Sciatic nerve (tissue), 2 donors: ENCODE data around the gene TAF3. TPM values are rescaled to one million over a fixed set of nuclear protein-coding genes. Genes with fewer than 3 reads are reported as not detected.
"Not testable (repeated sequence)": the region's sequence is repeated elsewhere in the genome, so short reads cannot be mapped to it uniquely, and the experiment has no call there.

Experiments
- ATAC-seq: fragments of 200-7000 bp; cut with Tn5 transposase; one replicate; pipeline ENCODE4 v1.9.1; 2020; ENCODE audit warnings: mild to moderate bottlenecking, moderate library complexity
- DNase-seq: peaks from one replicate; pipeline ENCODE4 v3.0.0-alpha.2; 2020; ENCODE audit warnings: low spot score
- intact Hi-C: fragments of 100-400 bp; cut with DNase I; formaldehyde crosslinking; loops from one replicate; pipeline ENCODE4 v1.14.2; 2022
- total RNA-seq: library from RNA; stranded (reverse); fragmentation: NEBNext Ultra II Directional; extraction: Animal tissue kit (Norgen Biotek cat#: 25700); gene quantifications from one replicate; pipeline ENCODE4 v1.2.1, GENCODE V29; 2021
- donor health status: DM: no; HTN: no; CAD: no.
- donor health status: DM: no; HTN: no; CAD: no.

TAF3 gene, protein sequence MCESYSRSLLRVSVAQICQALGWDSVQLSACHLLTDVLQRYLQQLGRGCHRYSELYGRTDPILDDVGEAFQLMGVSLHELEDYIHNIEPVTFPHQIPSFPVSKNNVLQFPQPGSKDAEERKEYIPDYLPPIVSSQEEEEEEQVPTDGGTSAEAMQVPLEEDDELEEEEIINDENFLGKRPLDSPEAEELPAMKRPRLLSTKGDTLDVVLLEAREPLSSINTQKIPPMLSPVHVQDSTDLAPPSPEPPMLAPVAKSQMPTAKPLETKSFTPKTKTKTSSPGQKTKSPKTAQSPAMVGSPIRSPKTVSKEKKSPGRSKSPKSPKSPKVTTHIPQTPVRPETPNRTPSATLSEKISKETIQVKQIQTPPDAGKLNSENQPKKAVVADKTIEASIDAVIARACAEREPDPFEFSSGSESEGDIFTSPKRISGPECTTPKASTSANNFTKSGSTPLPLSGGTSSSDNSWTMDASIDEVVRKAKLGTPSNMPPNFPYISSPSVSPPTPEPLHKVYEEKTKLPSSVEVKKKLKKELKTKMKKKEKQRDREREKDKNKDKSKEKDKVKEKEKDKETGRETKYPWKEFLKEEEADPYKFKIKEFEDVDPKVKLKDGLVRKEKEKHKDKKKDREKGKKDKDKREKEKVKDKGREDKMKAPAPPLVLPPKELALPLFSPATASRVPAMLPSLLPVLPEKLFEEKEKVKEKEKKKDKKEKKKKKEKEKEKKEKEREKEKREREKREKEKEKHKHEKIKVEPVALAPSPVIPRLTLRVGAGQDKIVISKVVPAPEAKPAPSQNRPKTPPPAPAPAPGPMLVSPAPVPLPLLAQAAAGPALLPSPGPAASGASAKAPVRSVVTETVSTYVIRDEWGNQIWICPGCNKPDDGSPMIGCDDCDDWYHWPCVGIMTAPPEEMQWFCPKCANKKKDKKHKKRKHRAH
- 13.7 TPM for total RNA-seq

DNA sequence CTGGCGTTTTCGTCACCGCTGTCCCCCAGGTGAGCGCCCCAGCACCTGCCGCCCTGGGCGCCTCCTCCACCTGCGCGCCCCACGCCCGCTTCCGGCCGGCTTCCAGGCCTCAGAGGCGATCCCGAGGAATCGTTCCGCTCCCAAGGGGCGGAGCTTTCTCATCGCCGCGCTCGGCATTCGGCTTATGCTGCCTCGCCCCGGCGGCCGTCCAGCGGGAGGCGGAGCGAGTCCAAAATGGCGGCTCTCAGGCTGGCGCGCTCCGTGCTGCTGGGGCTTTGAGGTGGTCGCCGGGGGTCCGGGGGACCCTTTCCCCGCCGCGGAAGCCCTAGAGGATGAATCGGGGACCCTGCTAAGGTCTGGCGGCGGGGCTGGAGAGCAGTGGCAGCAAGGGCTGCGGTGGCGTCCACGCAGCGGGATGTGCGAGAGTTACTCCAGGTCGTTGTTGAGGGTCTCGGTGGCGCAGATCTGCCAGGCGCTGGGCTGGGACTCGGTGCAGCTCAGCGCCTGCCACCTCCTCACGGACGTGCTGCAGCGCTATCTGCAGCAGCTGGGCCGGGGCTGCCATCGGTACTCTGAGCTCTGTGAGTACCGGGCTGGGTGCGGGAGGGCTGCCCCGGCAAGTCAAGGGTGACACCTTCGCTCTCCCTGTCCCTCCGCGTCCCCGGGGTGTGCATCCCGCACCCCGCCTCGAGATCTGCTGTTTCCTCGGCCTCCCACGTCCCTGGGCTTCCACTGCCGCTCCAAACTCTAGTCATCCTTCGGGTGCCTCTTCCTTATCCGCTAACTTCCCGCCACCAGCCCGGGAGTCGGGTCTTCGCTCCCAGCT is at the start of gene TAF3:
TSS of gene TAF3 (plus strand) at position 211 of the 826 bp plus-strand sequence. CDS start at position 416, 205 bp downstream.
- DNase-seq (peak; percentile 95), ATAC-seq (peak; percentile 97)
- intact Hi-C loops: no loop called here

DNA sequence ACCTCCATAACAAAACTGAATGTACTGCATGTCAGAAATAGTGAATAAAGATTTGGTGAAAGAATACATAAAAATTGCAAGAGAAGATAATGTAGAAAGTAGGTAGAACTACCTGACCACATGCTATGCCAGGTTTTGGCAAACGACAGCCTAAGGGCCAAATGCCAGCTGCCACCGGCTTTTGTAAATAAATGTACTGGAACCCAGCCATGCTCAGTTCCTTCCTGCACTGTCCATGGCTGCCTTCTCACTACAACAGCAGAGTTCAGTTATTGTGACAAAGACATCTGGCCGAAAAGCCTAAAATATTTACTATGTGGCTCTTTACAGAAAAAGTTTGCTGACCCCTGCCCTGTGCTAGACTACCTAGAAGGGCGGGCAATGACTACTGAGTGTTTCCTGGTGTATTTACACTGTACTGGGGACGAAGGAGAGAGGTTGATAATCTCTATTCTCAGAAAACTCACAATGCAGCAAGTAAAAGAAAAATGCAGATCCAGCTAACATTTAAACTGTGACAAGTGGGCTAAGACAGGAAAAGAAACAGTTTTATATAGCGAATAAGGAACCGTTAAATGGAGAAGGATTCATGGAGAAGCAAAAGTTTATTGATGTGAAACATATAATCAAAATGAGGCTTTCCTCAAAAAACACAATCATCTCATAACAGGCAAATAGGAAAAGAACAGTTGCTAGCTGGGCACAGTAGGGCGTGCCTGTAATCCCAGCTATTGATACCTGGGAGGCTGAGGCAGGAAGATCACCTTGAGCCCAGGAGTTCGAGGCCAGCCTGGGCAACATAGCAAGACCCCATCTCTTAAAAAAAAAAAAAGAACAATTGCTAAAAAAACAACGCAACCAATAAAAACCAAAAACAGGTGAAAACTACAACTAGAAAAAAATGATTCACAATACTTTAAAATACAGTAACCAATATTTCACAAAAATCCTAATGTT is 44.2 kb upstream of the TAF3 start:
- DNase-seq (no peak), ATAC-seq (no peak)
- intact Hi-C loops: no loop called here

DNA sequence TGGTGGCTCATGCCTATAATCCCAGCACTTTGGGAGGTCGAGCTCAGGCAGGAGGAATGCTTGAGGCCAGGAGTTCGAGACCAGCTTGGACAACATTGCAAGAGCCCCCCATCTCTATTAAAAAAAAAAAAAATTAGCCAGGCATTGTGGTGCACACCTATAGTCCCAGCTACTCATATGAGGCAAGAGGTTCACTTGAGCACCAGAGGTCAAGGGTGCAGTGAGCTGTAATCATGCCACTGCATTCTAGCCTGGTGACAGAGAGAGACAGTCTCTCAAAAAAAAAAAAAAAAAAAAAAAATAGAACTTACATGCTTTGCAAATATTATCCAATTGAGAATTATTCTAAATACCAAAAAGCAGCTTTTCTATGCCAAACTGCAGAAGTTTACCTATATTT is 41.5 kb upstream of the TAF3 start:
- DNase-seq (no peak), ATAC-seq (no peak)
- intact Hi-C loops: no loop called here

DNA sequence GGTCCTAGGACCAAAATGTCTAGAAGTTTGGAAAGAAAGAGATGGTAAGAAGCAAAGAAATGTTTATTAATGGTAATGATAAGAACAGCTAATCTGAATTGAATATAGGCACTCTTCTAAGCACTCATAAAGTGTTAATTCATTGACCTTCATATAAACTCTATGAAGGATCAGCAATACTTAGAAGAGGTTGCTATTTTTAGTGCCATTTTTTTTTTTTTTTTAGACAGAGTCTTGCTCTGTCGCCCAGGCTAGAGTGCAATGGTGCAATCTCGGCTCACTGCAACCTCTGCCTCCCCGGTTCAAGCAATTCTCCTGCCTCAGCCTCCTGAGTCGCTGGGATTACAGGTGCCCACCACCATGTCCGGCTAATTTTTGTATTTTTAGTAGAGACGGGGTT is 36.1 kb upstream of the TAF3 start:
- DNase-seq, ATAC-seq, intact Hi-C loops: not testable (repeated sequence)

DNA sequence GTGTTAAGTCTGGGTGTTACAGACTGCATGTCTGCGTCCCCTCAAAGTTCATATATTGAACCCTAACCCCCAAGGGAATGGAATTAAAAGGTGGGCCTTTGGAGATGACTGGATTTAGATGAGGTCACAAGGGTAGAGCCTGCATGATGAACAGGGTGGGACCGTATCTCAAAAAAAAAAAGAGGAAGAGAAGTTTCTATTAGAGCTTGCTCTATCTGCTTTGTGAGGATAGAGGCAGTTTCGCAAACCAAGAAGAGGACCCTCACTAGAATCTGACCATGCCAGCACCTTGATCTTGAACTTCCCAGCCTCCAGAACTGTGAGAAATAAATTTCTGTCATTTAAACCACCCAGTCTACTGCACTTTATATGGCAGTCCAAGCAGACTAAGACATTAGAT is 31.9 kb upstream of the TAF3 start:
- no peak for ATAC-seq
- DNase-seq: no peak
- intact Hi-C loops: no loop called here

DNA sequence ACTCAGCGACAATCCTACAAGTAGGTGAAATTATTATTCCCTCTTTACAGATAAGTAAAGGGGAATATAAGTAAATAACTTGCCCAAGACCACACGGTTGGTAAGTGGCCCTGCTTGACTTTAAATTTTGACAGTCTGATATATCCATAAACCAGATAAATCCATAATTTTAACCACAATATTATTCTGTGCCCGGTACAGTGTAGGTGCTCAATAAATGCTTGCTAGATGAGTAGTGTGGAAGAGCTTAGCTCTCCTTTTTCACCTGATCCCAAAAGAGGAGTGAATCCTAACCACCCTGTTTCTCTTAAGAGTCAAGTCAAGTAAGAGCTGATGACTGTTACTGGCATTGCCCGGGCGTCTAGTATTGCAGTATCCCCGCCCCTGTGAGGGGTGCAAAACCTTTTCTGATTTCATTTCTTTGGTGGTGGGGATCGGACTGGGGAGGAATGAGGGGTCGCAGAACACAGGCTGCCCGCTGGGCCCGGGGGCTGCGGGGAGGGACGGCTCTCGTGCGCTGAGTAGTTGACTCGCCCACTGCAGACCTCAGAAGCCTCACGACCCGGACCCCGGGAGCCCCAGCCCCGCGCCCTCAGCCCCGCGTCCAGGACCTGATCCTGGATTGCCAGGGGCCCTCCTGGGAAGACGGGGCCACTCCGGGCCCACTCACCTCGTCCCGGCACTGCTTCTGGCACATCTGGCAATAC is 31.0 kb upstream of the TAF3 start:
- ATAC-seq (peak; percentile 39), DNase-seq (no peak)
- intact Hi-C loops: no loop called here

DNA sequence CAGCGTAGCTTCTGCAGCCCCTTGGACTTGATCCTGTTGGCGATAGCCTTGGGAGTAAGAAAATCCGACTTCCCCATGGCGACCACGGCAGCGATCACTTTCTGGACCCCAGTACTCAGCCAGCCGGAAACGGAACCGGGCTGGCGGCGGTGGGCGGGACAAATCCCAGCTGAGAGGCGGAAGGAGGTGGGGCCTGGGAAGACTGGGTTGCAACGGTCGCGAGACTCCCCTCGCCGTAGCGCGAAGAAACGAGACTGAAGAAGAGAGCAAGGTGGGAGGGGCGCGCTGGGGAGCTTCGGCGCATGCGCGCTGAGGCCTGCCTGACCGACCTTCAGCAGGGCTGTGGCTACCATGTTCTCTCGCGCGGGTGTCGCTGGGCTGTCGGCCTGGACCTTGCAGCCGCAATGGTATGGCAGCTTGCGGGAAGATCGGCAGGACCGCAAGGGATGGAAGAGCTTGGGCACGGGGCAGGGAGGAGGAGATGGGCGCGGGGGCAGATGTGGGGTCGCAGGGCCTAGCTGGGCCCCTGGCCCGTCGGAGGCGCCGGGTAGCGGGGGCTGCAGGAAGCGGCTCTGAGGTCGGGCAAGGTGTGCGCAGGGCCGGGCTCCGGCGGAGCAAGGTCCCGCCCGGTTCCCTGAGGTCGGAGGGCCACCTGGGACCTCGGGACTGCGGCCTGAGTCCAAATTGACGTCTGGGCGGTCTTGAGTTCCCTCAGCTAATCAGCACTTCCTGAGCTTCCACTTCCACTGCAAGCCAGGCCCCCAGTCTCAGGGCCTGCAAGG is 30.3 kb upstream of the TAF3 start, which contains the start of the genes ATP5F1C and KIN:
TSS of gene ATP5F1C (plus strand) at position 321 of the 782 bp plus-strand sequence. CDS start at position 352, 31 bp downstream.
TSS of gene KIN (minus strand) at position 137 of the 782 bp plus-strand sequence. CDS start at position 77, 60 bp downstream.
- intact Hi-C loops: no loop called here
- ATAC-seq (peak; percentile 100), DNase-seq (peak; percentile 98)

DNA sequence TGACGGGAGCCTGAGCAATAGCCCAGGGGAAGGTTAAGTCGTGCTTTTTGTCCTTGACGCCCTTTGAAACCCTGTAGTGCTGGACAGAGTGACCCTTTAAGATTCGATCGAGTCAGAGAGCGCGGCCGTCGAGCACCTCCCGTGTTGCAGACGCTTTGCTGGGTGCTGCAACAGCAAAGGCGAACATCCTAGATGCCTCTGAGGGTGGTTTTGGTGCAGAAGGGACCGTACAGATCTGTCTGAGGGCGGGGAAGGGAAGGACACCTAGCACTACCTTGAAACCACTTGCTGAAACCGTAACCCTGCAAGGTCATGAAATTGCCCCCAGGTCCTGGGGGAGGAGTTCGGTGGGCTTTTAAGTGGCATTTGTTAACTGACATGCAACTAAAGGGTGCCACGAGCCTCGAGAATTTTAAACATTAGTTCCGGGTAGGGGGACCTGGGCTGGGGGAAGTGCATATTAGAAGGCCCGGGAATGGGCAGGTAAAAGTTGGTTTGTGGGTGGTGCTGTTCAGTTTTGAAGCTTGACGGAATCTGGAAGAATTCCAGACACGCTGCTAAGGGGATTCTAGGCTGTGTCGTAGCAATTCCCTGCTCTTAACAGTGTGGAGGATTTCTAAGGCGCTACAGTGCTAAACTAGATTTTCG is 29.5 kb upstream of the TAF3 start:
- intact Hi-C loops: no loop called here
- DNase-seq (no peak), ATAC-seq (no peak)

DNA sequence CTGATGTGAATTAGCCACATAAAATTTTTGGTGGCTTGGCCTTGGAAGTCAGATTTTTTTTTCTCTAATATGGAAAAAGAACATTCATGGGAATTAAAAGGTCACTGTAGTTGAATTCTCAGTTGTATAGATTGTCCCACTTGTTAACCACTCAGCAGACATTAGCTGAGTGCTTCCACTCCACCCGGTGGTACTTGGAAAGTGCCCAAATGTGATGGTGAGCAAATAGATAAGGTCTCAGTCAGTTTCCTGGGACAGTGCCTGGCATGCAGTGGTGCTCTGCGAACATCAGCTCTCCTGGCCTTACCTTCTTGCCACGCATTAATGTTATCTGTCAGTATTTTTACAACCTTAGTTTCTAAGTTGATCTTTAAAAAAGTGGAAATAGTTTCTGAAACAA is 28.9 kb upstream of the TAF3 start:
- DNase-seq (no peak), ATAC-seq (no peak)
- intact Hi-C loops: no loop called here

DNA sequence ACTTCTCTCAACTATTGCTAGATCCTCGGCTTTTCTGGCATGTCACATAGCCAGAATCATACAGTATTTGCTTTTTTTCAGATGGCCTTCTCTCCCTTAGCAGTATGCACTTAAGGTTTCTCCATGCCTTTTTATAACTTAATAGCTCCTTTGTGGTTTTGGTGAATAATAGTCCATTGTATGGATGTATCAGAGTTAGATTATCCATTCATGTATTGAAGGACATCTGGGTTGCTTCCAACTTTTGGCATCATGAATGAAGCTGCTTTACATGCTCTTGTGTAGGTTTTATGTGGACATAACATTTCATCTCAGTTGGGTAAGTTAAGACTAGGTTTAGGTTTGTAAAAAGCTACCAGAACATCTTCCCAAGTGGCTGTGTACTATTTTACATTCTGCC is 25.8 kb upstream of the TAF3 start:
- DNase-seq: no peak
- intact Hi-C loops: no loop called here
- ATAC-seq: no peak

DNA sequence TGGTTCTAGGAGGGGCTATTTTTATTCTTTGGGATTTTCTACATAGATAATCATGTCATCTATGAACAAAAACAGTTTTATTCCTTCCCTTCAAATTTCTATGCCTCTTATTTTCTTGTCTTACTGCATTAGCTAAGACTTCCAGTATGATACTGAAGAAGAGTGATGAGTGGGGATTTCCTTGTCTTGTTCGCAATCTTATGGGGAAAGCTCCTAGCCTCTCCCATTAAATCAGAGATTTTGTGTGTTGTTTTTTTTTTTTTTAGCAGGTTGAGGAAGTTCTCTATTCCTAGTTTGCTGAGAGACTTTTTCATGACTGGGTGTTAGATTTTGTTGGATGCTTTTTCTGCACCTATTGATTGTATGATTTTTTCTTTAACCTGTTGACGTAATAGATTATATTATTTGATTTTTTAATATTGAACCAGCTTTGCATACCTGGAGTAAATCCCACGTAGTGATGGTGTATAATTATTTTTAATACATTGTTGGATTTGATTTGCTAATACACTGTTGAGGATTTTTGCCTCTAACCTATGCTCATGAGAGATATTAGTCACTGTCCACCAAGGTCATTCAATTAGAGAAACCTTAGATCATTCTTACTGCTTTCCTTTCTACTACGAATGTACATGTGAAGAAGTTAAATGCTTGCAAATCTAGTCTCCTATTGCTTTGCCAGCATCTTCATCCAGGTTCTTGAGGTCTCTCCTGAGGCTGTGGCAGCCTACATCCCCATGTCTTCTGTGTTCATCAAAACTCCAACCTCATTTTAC is 23.9 kb upstream of the TAF3 start:
- ATAC-seq (no peak), DNase-seq (no peak)
- intact Hi-C loops: no loop called here

DNA sequence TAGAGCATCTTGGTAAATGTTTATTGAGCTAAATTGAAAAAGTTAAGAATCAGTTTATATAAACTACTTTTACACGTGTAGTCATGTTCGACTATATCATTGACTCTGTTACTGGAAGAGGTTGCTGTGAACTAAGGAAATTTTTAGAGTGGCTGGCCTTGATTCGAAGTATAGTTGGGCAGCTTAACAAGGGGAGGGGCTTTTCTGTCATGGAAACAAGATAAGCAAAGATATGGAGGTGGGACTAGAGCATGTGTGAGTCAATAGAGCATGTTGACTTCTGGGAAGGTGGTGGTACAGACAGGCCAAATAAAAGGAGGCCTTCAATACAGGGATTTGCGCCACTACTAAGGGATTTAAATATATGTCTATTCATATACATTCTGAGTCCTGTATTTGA is 22.7 kb upstream of the TAF3 start:
- DNase-seq (no peak), ATAC-seq (no peak)
- intact Hi-C loops: no loop called here

DNA sequence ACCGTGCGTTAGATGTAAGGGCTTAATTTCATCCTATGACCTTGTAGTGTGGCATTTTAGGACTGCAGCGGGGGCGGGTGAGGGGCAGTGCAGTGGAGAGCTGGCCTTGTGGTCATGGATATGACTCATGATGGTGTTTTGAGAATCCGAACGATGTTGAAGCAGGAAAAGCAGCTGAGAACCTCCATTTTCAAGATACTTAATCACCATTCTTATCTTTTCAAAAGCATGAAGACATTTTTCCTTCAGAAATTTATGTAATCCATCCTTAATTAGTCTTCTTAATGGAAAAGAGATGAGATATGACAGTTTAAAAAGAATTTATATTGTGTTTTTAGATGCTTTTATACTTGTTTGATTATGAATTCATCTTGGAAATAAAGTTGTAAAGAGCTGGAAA is 20.7 kb upstream of the TAF3 start:
- ATAC-seq: no peak
- intact Hi-C loops: no loop called here
- DNase-seq: no peak

DNA sequence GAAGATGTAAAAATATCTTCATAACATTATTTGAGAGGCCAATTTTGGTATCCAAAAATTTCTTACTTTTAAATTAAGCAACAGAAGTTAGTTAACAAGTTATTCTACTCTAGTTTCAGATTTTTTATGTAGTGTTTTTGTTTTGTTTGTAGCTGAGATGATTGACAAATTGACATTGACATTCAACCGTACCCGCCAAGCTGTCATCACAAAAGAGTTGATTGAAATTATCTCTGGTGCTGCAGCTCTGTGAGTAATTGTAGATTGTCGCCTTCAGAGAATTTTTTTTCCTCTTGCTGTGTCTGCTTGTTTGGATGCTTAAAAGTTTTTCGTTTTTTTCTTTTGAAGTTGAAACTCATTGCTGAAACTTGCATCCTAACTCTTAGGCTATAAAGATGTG is 15.7 kb upstream of the TAF3 start:
- ATAC-seq (no peak), DNase-seq (no peak)
- intact Hi-C loops: no loop called here

DNA sequence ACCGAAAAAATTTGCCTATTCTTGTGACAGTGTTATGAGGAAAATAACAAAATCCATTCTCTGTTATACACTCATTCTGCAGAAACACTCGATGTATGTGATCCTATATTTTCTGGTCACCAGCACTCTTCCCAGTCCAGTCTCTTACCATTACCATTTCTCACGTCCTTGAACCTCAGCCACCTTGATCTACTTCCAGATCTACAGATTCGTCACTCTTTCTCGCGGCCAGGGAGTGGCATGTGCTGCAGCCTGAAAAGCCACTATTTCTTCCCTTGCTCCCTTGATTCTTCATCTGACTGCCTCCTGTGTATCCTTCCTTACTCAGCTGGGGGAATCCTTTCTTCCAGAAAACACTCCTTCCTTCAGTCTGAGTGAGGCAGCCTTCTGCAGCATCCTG is 14.1 kb upstream of the TAF3 start:
- ATAC-seq: no peak
- no peak for DNase-seq
- intact Hi-C loops: no loop called here
